Natural killer cell (primary cell): Measurements from ENCODE around the gene RPS6KL1. TPM values are rescaled to one million over a fixed set of nuclear protein-coding genes. Genes with fewer than 3 reads are reported as not detected.
A peak's percentile ranks its signal among the peaks of the same experiment; 100 is the strongest.

Source experiments
- ATAC-seq, 3 donors: fragments of 150-1000 bp in 2 of 3; fragments of 200-7000 bp in 1 of 3; cut with Tn5 transposase; 1 replicate in 1 of 3; 2 replicates in 2 of 3; pipeline ENCODE4 v1.10.0; 2021; ENCODE audit warnings: mild to moderate bottlenecking in 2 of 3, moderate library complexity in 2 of 3
- DNase-seq, 2 donors: peaks; one replicate each; pipeline versions ENCODE4 v3.0.0 to v3.0.0-alpha.2; 2013 to 2021; ENCODE audit warnings: mixed read lengths in 1 of 2
- H3K27ac ChIP-seq: one replicate; pipeline ENCODE4 v1.5.1; 2013; ENCODE audit warnings: mild to moderate bottlenecking, low read length
- H3K27me3 ChIP-seq: one replicate; pipeline ENCODE4 v1.6.1; 2013; ENCODE audit warnings: low read length; ENCODE audit not compliant: control insufficient read depth, insufficient read depth
- H3K36me3 ChIP-seq: one replicate; pipeline ENCODE4 v1.6.1; 2013; ENCODE audit warnings: low read length; ENCODE audit not compliant: control insufficient read depth, insufficient read depth
- H3K4me1 ChIP-seq: one replicate; pipeline ENCODE4 v1.6.1; 2013; ENCODE audit warnings: low read length; ENCODE audit not compliant: control insufficient read depth, insufficient read depth
- H3K4me3 ChIP-seq: one replicate; pipeline ENCODE4 v1.5.1; 2013; ENCODE audit warnings: low read length
- H3K9me3 ChIP-seq: one replicate; pipeline ENCODE4 v1.6.1; 2013; ENCODE audit warnings: low read length; ENCODE audit not compliant: control insufficient read depth, insufficient read depth
- H3K27ac Mint-ChIP-seq, 2 donors: one replicate each; pipeline ENCODE4 v1.8.0; 2022; ENCODE audit warnings: mild to moderate bottlenecking in 2 of 2, mixed read lengths in 2 of 2, moderate library complexity in 1 of 2
- H3K27me3 Mint-ChIP-seq, 2 donors: one replicate each; pipeline ENCODE4 v1.8.0; 2022; ENCODE audit warnings: low read depth in 2 of 2, mixed read lengths in 2 of 2
- H3K36me3 Mint-ChIP-seq: one replicate; pipeline ENCODE4 v1.8.0; 2022; ENCODE audit warnings: mixed read lengths
- H3K4me1 Mint-ChIP-seq, 2 donors: one replicate each; pipeline ENCODE4 v1.8.0; 2022; ENCODE audit warnings: mixed read lengths in 2 of 2
- H3K4me3 Mint-ChIP-seq: one replicate; pipeline ENCODE4 v1.8.0; 2022; ENCODE audit warnings: mild to moderate bottlenecking, moderate library complexity, mixed read lengths
- H3K9me3 Mint-ChIP-seq, 2 donors: one replicate each; pipeline ENCODE4 v1.8.0; 2022; ENCODE audit warnings: mixed read lengths in 2 of 2
- WGBS: methylation state at CpG from one replicate; pipeline ENCODE4 v1.1.7; 2013; ENCODE audit warnings: missing lambda C conversion rate; ENCODE audit not compliant: insufficient coverage; 5-methylcytosine and 5-hydroxymethylcytosine counted together
- intact Hi-C: fragments of 100-400 bp; cut with micrococcal nuclease; formaldehyde crosslinking; loops from one replicate; pipeline ENCODE4 v1.14.2; 2022
- total RNA-seq, 4 donors: library from RNA; stranded (reverse); fragments of 120-200 nt in 1 of 4; gene quantifications; one replicate each; pipeline versions ENCODE4 v1.2.3 to v1.2.4, GENCODE V29; 2013 to 2022
- TF ChIP-seq, protein P1 (sequence below): fragments of 200-600 bp; IDR thresholded peaks from one replicate; pipeline ENCODE4 v1.8.0; 2022; ENCODE audit warnings: antibody characterized with exemption

RPS6KL1 gene
- total RNA-seq, 3 donors from 2014 or later (not counting 1 experiment from before 2014, with no cell fraction given) = 1.9 to 7.9 (median 2.9) TPM

DNA sequence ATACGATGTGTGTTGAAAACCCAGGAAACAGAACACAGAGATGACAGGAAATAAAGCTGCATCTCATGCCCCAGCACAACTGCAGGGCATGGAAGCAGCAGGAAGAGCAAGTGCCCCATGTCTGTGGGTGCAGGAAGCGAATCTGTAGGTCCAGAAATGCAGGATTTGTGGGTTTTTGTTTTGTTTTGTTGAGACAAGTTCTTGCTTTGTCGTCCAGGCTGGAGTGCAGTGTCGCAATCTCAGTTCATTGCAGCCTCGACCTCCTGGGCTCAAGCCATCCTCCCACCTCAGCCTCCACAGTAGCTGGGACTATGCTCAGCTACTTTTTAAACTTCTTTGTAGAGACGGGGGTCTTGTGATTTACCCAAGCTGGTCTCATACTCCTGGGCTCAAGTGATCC is 6.2 kb upstream of the RPS6KL1 start:
- Histone ChIP-seq H3K4me1 (peaks cover 4% of the 10 kb centered on the region), H3K27ac (no peak overlapping the region), H3K9me3 (no peaks in the 10 kb centered on the region), H3K27me3 (no peaks in the 10 kb centered on the region), H3K36me3 (no peaks in the 10 kb centered on the region), H3K4me3 (no peak overlapping the region)
- ATAC-seq (no peak), DNase-seq (no peak)
- no peak overlapping the region for H3K4me3 Mint-ChIP-seq
- H3K36me3 Mint-ChIP-seq = no peaks in the 10 kb centered on the region
- TF ChIP-seq, protein P1, sequence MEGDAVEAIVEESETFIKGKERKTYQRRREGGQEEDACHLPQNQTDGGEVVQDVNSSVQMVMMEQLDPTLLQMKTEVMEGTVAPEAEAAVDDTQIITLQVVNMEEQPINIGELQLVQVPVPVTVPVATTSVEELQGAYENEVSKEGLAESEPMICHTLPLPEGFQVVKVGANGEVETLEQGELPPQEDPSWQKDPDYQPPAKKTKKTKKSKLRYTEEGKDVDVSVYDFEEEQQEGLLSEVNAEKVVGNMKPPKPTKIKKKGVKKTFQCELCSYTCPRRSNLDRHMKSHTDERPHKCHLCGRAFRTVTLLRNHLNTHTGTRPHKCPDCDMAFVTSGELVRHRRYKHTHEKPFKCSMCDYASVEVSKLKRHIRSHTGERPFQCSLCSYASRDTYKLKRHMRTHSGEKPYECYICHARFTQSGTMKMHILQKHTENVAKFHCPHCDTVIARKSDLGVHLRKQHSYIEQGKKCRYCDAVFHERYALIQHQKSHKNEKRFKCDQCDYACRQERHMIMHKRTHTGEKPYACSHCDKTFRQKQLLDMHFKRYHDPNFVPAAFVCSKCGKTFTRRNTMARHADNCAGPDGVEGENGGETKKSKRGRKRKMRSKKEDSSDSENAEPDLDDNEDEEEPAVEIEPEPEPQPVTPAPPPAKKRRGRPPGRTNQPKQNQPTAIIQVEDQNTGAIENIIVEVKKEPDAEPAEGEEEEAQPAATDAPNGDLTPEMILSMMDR = no peak
- no peaks in the 10 kb centered on the region for H3K4me1 Mint-ChIP-seq
- 52% methylated on average over 6 of the region's 6 CpGs for WGBS
- no peak overlapping the region for H3K27ac Mint-ChIP-seq
- no peaks in the 10 kb centered on the region for H3K9me3 Mint-ChIP-seq
- intact Hi-C loops = no loop called here
- H3K27me3 Mint-ChIP-seq = peaks cover 15 to 18% of the 10 kb centered on the region in 2 donors

- no peak overlapping the region for H3K27ac ChIP-seq
- no peaks in the 10 kb centered on the region for H3K36me3 ChIP-seq
- H3K27me3 ChIP-seq = no peaks in the 10 kb centered on the region
- DNase-seq (no peak), ATAC-seq (no peak)
- no peaks in the 10 kb centered on the region for H3K9me3 ChIP-seq
- H3K27ac Mint-ChIP-seq = no peak overlapping the region
- no peaks in the 10 kb centered on the region for H3K36me3 Mint-ChIP-seq
- H3K4me1 ChIP-seq = peaks cover 10% of the 10 kb centered on the region
- no peaks in the 10 kb centered on the region for H3K9me3 Mint-ChIP-seq
- peaks cover 0 to 3% of the 10 kb centered on the region in 2 donors for H3K4me1 Mint-ChIP-seq
- TF ChIP-seq, protein P1 = no peak
- peaks cover 12 to 18% of the 10 kb centered on the region in 2 donors for H3K27me3 Mint-ChIP-seq
- intact Hi-C loops = no loop called here
- no peak overlapping the region for H3K4me3 ChIP-seq
- no peak overlapping the region for H3K4me3 Mint-ChIP-seq
- WGBS = 95% methylated on average over 6 of the region's 6 CpGs
Measured at GRCh38 chr14:74927225-74927624, 4.2 kb upstream of the RPS6KL1 start.

DNA sequence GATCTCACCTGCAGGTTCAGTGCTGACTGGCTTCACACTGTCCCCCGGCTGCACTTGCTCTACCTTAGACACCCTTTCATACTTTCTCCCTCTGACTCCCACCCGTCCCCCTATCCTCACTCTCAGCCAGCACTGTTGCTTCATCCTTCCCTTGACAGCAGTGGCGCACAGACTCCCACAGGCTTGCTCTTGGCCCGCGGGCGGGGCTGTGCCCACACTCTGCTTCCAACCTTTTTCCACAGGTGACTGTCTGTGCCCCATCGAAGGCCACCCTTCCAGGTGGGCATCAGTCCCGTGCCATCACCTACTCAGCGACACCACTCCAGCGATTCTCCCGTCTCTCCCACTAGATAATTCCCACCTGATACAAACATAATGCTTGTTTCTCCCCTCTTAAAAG is 1.0 kb upstream of the RPS6KL1 start:
- intact Hi-C loops = no loop called here
- TF ChIP-seq, protein P1 = no peak
- WGBS = 92% methylated on average over 11 of the region's 11 CpGs
- Histone ChIP-seq H3K36me3 (no peaks in the 10 kb centered on the region), H3K4me3 (no peak overlapping the region), H3K27me3 (no peaks in the 10 kb centered on the region), H3K4me1 (peaks cover 10% of the 10 kb centered on the region), H3K9me3 (no peaks in the 10 kb centered on the region), H3K27ac (no peak overlapping the region)
- DNase-seq (no peak), ATAC-seq (no peak)
- H3K9me3 Mint-ChIP-seq = no peaks in the 10 kb centered on the region
- H3K36me3 Mint-ChIP-seq = no peaks in the 10 kb centered on the region
- H3K4me3 Mint-ChIP-seq = peak overlapping the region; percentile 10
- no peak overlapping the region for H3K27ac Mint-ChIP-seq
- H3K27me3 Mint-ChIP-seq = peaks cover 12 to 18% of the 10 kb centered on the region in 2 donors
- H3K4me1 Mint-ChIP-seq = peaks cover 0 to 3% of the 10 kb centered on the region in 2 donors

DNA sequence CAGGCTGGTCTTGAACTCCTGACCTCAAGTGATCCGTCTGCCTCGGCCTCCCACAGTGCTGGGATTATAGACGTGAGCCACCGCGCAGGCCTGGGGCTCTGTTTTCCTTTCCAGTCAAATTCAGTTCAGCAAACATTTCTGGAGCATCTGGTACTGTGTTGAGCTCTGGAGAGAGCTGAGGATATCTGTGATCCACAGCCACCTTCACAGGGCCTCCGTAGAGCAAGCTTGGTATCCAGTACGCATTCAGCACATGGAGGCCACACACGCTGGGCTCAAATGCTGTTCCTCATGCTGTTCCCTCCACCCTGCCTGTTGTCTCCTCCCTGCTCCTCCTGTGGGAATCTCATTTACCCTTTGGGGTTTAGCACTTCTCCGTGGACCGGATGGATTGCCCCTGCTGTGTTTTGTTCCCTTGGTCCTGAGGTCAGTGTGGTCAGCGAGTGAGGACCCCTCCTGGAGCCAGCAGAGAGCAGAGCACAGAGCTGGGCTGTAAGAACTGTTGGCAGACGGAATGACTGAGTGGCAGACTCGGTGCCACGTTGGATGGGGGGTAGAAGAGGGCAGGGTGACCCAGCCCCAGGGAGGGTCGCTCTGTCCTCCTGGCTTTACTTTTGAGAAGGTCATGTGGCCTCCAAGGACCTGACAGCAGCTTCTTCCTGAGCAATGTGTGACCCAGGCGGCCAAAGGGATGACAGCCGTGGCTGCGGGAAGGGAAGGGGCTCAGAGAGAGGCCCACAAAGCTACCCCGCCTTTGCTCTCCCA is 891 bp downstream of the RPS6KL1 start:
- peak overlapping the region in 1 of 2 donors; percentile 52 for H3K27ac Mint-ChIP-seq
- H3K36me3 ChIP-seq = no peaks in the 10 kb centered on the region
- no peaks in the 10 kb centered on the region for H3K9me3 ChIP-seq
- peaks cover 12 to 14% of the 10 kb centered on the region in 2 donors for H3K27me3 Mint-ChIP-seq
- DNase-seq = no peak
- peak overlapping the region; percentile 73 for H3K4me3 Mint-ChIP-seq
- H3K4me1 Mint-ChIP-seq = peaks cover 0 to 3% of the 10 kb centered on the region in 2 donors
- peaks cover 10% of the 10 kb centered on the region for H3K4me1 ChIP-seq
- no peak for ATAC-seq
- H3K27ac ChIP-seq = no peak overlapping the region
- no peaks in the 10 kb centered on the region for H3K27me3 ChIP-seq
- H3K36me3 Mint-ChIP-seq = no peaks in the 10 kb centered on the region
- TF ChIP-seq, protein P1 = no peak
- H3K4me3 ChIP-seq = no peak overlapping the region
- intact Hi-C loops = no loop called here
- no peaks in the 10 kb centered on the region for H3K9me3 Mint-ChIP-seq
- 90% methylated on average over 19 of the region's 19 CpGs for WGBS
